OCI-LY7 (cell line): ENCODE results near the gene KCTD17. TPM values are rescaled to one million over a fixed set of nuclear protein-coding genes. Genes with fewer than 3 reads are reported as not detected.

ENCODE experiments used
- BruUV-seq: library from RNA; stranded (reverse); fragments of 400-500 nt; replicated peaks from 2 replicates; lab custom pipeline; 2021; lab: Mats Ljungman, UMichigan
- CTCF ChIA-PET: fragments of 300-600 bp; sonication (Branson Sonifier 250); formaldehyde crosslinking; loops from one replicate; lab custom pipeline; 2022; ENCODE audit warnings: antibody characterized with exemption; ENCODE audit not compliant: unreplicated experiment; lab: Charles Lee
- POLR2A ChIA-PET: fragments of 300-600 bp; sonication (Branson Sonifier 250); formaldehyde crosslinking; loops from one replicate; lab custom pipeline; 2022; ENCODE audit warnings: antibody characterized with exemption; lab: Charles Lee
- DNase-seq: peaks from one replicate; pipeline ENCODE4 v3.0.0-alpha.2; 2015; ENCODE audit warnings: low spot score
- H2AFZ ChIP-seq: fragments of 200-600 bp; sonication (generic), shearing (Covaris generic); 2 replicates; pipeline ENCODE4 v1.6.1; 2014; ENCODE audit warnings: mild to moderate bottlenecking, antibody characterized with exemption, low read length, moderate library complexity
- H3K27ac ChIP-seq: fragments of 200-600 bp; sonication (generic); 2 replicates; pipeline ENCODE4 v1.5.1; 2014; ENCODE audit warnings: mixed run types, low read depth, mild to moderate bottlenecking, moderate library complexity, low read length, inconsistent platforms; ENCODE audit not compliant: poor library complexity, severe bottlenecking
- H3K36me3 ChIP-seq: fragments of 200-600 bp; sonication (generic); 2 replicates; pipeline ENCODE4 v1.6.1; 2014; ENCODE audit warnings: mild to moderate bottlenecking, antibody characterized with exemption, low read length, moderate library complexity, mixed read lengths; ENCODE audit not compliant: insufficient read depth
- H3K4me1 ChIP-seq: fragments of 200-600 bp; sonication (generic); 2 replicates; pipeline ENCODE4 v1.5.1; 2014; ENCODE audit warnings: mild to moderate bottlenecking, low read length; ENCODE audit not compliant: insufficient read depth, poor library complexity, severe bottlenecking
- H3K4me2 ChIP-seq: fragments of 200-600 bp; sonication (generic); 2 replicates; pipeline ENCODE4 v1.6.1; 2014; ENCODE audit warnings: mild to moderate bottlenecking, low read length
- H3K4me3 ChIP-seq: fragments of 200-600 bp; sonication (generic); 2 replicates; pipeline ENCODE4 v1.5.1; 2014; ENCODE audit warnings: mild to moderate bottlenecking, low read depth, low read length; ENCODE audit not compliant: poor library complexity, severe bottlenecking
- H3K79me2 ChIP-seq: fragments of 200-600 bp; sonication (generic); 2 replicates; pipeline ENCODE4 v1.6.1; 2016; ENCODE audit warnings: low read depth, mild to moderate bottlenecking, low read length, moderate library complexity, mixed read lengths; ENCODE audit not compliant: insufficient read depth
- H3K9me2 ChIP-seq: fragments of 200-600 bp; sonication (generic); 2 replicates; pipeline ENCODE4 v1.6.1; 2016; ENCODE audit warnings: mild to moderate bottlenecking, low read length, mixed read lengths; ENCODE audit not compliant: insufficient read depth
- H3K9me3 ChIP-seq: fragments of 200-600 bp; sonication (generic); 2 replicates; pipeline ENCODE4 v1.6.1; 2014; ENCODE audit warnings: mild to moderate bottlenecking, mixed run types, low read length, mixed read lengths
- H4K20me1 ChIP-seq: fragments of 200-600 bp; sonication (generic); 2 replicates; pipeline ENCODE4 v1.6.1; 2014; ENCODE audit warnings: mild to moderate bottlenecking, antibody characterized with exemption, low read length, moderate library complexity, mixed read lengths; ENCODE audit not compliant: insufficient read depth
- CTCF ChIP-seq: fragments of 200-600 bp; sonication (generic); conservative IDR thresholded peaks from 2 replicates; pipeline ENCODE4 v1.5.1; 2014; ENCODE audit warnings: mild to moderate bottlenecking, antibody characterized with exemption, low read length, moderate library complexity, mixed read lengths
- EZH2phosphoT487 ChIP-seq: fragments of 200-600 bp; sonication (generic); IDR thresholded peaks from 2 replicates; pipeline ENCODE4 v1.6.1; 2018; ENCODE audit warnings: low read depth, borderline replicate concordance, mild to moderate bottlenecking, mixed run types, antibody characterized with exemption, low read length, moderate library complexity, mixed read lengths
- intact Hi-C: fragments of 100-400 bp; cut with micrococcal nuclease; formaldehyde crosslinking; loops from one replicate; pipeline ENCODE4 v1.10.0; 2022; ENCODE audit not compliant: unreplicated experiment
- total RNA-seq, 2 experiments: library from RNA; depleted of rRNA in 1 of 2; stranded (reverse); fragments of >200 nt in 1 of 2; shearing (Covaris generic) in 1 of 2; gene quantifications; 2 replicates each; pipeline ENCODE4 v1.2.3, GENCODE V29; 2014 to 2022

KCTD17 gene
- total RNA-seq, 2 experiments from 2014 or later, result 17.7 to 21.7 TPM

GRCh38 chr22:37036655-37037377 is 14.7 kb upstream of the KCTD17 start:
- H3K36me3 ChIP-seq, result no peaks in the 10 kb centered on the region
- H2AFZ ChIP-seq, result no peak overlapping the region
- H3K9me2 ChIP-seq, result no peaks in the 10 kb centered on the region
- H3K9me3 ChIP-seq, result no peaks in the 10 kb centered on the region
- H3K4me1 ChIP-seq, result no peaks in the 10 kb centered on the region
- no peaks in the 10 kb centered on the region for H4K20me1 ChIP-seq
- CTCF ChIA-PET, result no interaction called here
- H3K4me2 ChIP-seq, result no peak overlapping the region
- POLR2A ChIA-PET, result no interaction called here
- no TSS peak for BruUV-seq
- H3K79me2 ChIP-seq, result no peaks in the 10 kb centered on the region
- TF ChIP-seq CTCF (no peak), EZH2phosphoT487 (no peak)
- H3K27ac ChIP-seq, result no peak overlapping the region
- intact Hi-C loops, result no loop called here
- no peak for DNase-seq
- no peak overlapping the region for H3K4me3 ChIP-seq

DNA sequence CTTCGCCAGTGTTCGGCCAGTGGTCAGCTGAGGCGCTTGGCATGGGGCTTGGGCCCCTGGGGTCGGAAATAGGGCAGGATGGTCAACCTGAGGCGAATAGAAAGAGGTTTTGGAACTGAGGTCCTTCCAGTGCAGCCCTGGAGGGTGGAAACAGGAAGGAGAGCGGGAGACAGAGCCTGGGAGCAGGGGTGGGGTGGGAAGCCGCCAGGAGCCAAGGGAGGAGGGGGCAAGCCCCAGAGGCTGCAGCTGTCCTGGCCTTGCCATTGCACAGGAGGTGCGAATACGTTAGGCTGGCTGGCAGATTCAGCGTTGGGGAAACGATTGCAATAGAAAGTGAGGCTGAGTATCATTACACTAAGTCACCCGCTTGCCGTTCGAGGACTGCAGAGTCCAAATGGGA is 13.9 kb upstream of the KCTD17 start:
- Histone ChIP-seq H3K9me2 (no peaks in the 10 kb centered on the region), H2AFZ (no peak overlapping the region), H3K79me2 (no peaks in the 10 kb centered on the region), H3K4me3 (no peak overlapping the region), H3K9me3 (no peaks in the 10 kb centered on the region), H3K36me3 (no peaks in the 10 kb centered on the region), H3K4me2 (no peak overlapping the region), H3K27ac (no peak overlapping the region), H4K20me1 (no peaks in the 10 kb centered on the region), H3K4me1 (no peaks in the 10 kb centered on the region)
- no peak for TF ChIP-seq EZH2phosphoT487
- TF ChIP-seq CTCF, result no peak
- intact Hi-C loops, result no loop called here
- BruUV-seq, result no TSS peak
- no peak for DNase-seq
- POLR2A ChIA-PET, result no interaction called here
- CTCF ChIA-PET, result no interaction called here

DNA sequence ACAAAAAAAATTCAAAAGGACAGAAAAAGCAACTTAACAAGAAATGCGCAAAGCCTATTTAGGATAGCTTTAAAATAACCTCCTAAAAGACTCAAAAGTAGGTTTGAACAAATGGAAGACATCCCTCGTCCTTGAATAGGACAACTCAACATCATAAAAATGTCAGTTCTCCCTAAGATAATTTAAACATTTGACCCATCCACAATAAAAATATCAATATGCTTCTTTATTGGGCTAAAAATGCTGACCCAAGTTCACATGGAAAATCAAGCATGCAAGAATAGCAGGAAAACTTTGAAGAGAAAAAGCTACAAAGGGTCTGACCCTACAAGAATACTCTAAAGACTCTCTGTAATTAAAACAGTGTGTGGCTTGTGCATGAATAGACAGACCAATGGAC is 12.1 kb upstream of the KCTD17 start:
- H2AFZ ChIP-seq, result no peak overlapping the region
- intact Hi-C loops, result no loop called here
- ChIA-PET CTCF (no interaction called here), POLR2A (no interaction called here)
- no TSS peak for BruUV-seq
- no peaks in the 10 kb centered on the region for H4K20me1 ChIP-seq
- no peak for TF ChIP-seq CTCF
- no peak for TF ChIP-seq EZH2phosphoT487
- H3K79me2 ChIP-seq, result no peaks in the 10 kb centered on the region
- no peak for DNase-seq
- H3K4me3 ChIP-seq, result no peak overlapping the region
- no peak overlapping the region for H3K27ac ChIP-seq
- H3K36me3 ChIP-seq, result no peaks in the 10 kb centered on the region
- no peaks in the 10 kb centered on the region for H3K9me2 ChIP-seq
- H3K4me2 ChIP-seq, result no peak overlapping the region
- H3K4me1 ChIP-seq, result no peaks in the 10 kb centered on the region
- H3K9me3 ChIP-seq, result no peaks in the 10 kb centered on the region
